Endothelial cell of hepatic sinusoid (primary cell): ENCODE measurements around the gene LAMA2.
"Not testable (repeated sequence)": the region's sequence is repeated elsewhere in the genome, so short reads cannot be mapped to it uniquely, and the experiment has no call there.

Source experiments
- in situ Hi-C: cut with HindIII; loops from 2 replicates; pipeline ENCODE4 v1.10.0; 2017; ENCODE audit warnings: low sequenced_read_pairs

LAMA2 gene

GRCh38 chr6:128993166-128993565, 110.2 kb downstream of the LAMA2 start:
- in situ Hi-C loops, result no loop called here

- in situ Hi-C loops, result no loop called here
Measured at GRCh38 chr6:128997880-128998279, 114.9 kb downstream of the LAMA2 start.

- in situ Hi-C loops, result no loop called here
Measured at GRCh38 chr6:129006724-129007514, 124.0 kb downstream of the LAMA2 start.

GRCh38 chr6:129007701-129008373, 124.9 kb downstream of the LAMA2 start:
- in situ Hi-C loops, result no loop called here

- in situ Hi-C loops, result no loop called here
Measured at GRCh38 chr6:129008591-129008990, 125.7 kb downstream of the LAMA2 start.

- in situ Hi-C loops, result loop anchor here (5.0 kb wide), 2 partner anchors 58 to 62 kb away; no protein-coding TSS in a partner anchor
Measured at GRCh38 chr6:129009851-129010250, 126.9 kb downstream of the LAMA2 start.

- in situ Hi-C loops, result loop anchor here (5.0 kb wide), 2 partner anchors 58 to 62 kb away; no protein-coding TSS in a partner anchor
Measured at GRCh38 chr6:129014302-129014701, 131.4 kb downstream of the LAMA2 start.

GRCh38 chr6:129015721-129016120, 132.8 kb downstream of the LAMA2 start:
- in situ Hi-C loops, result no loop called here

GRCh38 chr6:129016844-129017243, 133.9 kb downstream of the LAMA2 start:
- in situ Hi-C loops, result no loop called here

- in situ Hi-C loops, result no loop called here
Measured at GRCh38 chr6:129022011-129022553, 139.1 kb downstream of the LAMA2 start.

- in situ Hi-C loops, result no loop called here
Measured at GRCh38 chr6:129026601-129027000, 143.7 kb downstream of the LAMA2 start.

- in situ Hi-C loops, result no loop called here
Measured at GRCh38 chr6:129029778-129030177, 146.8 kb downstream of the LAMA2 start.

- in situ Hi-C loops, result no loop called here
Measured at GRCh38 chr6:129030215-129030614, 147.3 kb downstream of the LAMA2 start.

GRCh38 chr6:129031051-129031599, 148.2 kb downstream of the LAMA2 start:
- in situ Hi-C loops, result no loop called here

- in situ Hi-C loops, result no loop called here
Measured at GRCh38 chr6:129032602-129033001, 149.7 kb downstream of the LAMA2 start.

- in situ Hi-C loops, result no loop called here
Measured at GRCh38 chr6:129033180-129033579, 150.2 kb downstream of the LAMA2 start.

- in situ Hi-C loops, result no loop called here
Measured at GRCh38 chr6:129033581-129033980, 150.6 kb downstream of the LAMA2 start.

- in situ Hi-C loops, result no loop called here
Measured at GRCh38 chr6:129041563-129041962, 158.6 kb downstream of the LAMA2 start.

GRCh38 chr6:129046526-129046925, 163.6 kb downstream of the LAMA2 start:
- in situ Hi-C loops, result no loop called here

GRCh38 chr6:129047834-129048233, 164.9 kb downstream of the LAMA2 start:
- in situ Hi-C loops, result no loop called here

GRCh38 chr6:129050086-129050485, 167.1 kb downstream of the LAMA2 start:
- in situ Hi-C loops, result no loop called here

GRCh38 chr6:129053143-129053542, 170.2 kb downstream of the LAMA2 start:
- in situ Hi-C loops, result not testable (repeated sequence)
